Raji (cell line): ENCODE results near the gene CDKAL1.

ENCODE experiments used
- POLR2A ChIP-seq: IDR thresholded peaks from 2 replicates; pipeline ENCODE4 v1.6.1; 2011; ENCODE audit warnings: low read depth, low read length, control low read depth; ENCODE audit not compliant: insufficient read depth

Gene CDKAL1

GRCh38 chr6:20983961-20984360, 449.7 kb downstream of the CDKAL1 start:
- TF ChIP-seq POLR2A: no peak

GRCh38 chr6:20985821-20986220, 451.6 kb downstream of the CDKAL1 start:
- TF ChIP-seq POLR2A: no peak

- no peak for TF ChIP-seq POLR2A
Measured at GRCh38 chr6:20991910-20992309, 457.7 kb downstream of the CDKAL1 start.

GRCh38 chr6:20996099-20996498, 461.8 kb downstream of the CDKAL1 start:
- no peak for TF ChIP-seq POLR2A

GRCh38 chr6:20997143-20997769, 463.0 kb downstream of the CDKAL1 start:
- no peak for TF ChIP-seq POLR2A

- no peak for TF ChIP-seq POLR2A
Measured at GRCh38 chr6:20997770-20998147, 463.5 kb downstream of the CDKAL1 start.

- no peak for TF ChIP-seq POLR2A
Measured at GRCh38 chr6:20998748-20999448, 464.6 kb downstream of the CDKAL1 start.

- TF ChIP-seq POLR2A: no peak
Measured at GRCh38 chr6:21000331-21000801, 466.1 kb downstream of the CDKAL1 start.

- TF ChIP-seq POLR2A: no peak
Measured at GRCh38 chr6:21001736-21002135, 467.5 kb downstream of the CDKAL1 start.

GRCh38 chr6:21003780-21004541, 469.7 kb downstream of the CDKAL1 start:
- no peak for TF ChIP-seq POLR2A

- TF ChIP-seq POLR2A: no peak
Measured at GRCh38 chr6:21005816-21006570, 471.7 kb downstream of the CDKAL1 start.

- TF ChIP-seq POLR2A: no peak
Measured at GRCh38 chr6:21019614-21020013, 485.4 kb downstream of the CDKAL1 start.

GRCh38 chr6:21022343-21023107, 488.3 kb downstream of the CDKAL1 start:
- no peak for TF ChIP-seq POLR2A

GRCh38 chr6:21023210-21023609, 489.0 kb downstream of the CDKAL1 start:
- TF ChIP-seq POLR2A: no peak
